ENCODE results near the gene ANKRD7.

The ANKRD7 gene

GRCh38 chr7:118224521-118224920, at the start of gene ANKRD7:
ANKRD7 (plus strand) TSS chr7:118224704; CDS start chr7:118224831, 127 bp downstream.
- DNase-seq (ENCODE audit: low read depth in 2 of 2): no peak

- no peak for DNase-seq (ENCODE audit: low read depth in 2 of 2)
These were observed 48.8 kb upstream of the ANKRD7 start for GRCh38 chr7:118175740-118176139.

GRCh38 chr7:118179191-118179590, 45.3 kb upstream of the ANKRD7 start:
- DNase-seq (ENCODE audit: low read depth in 2 of 2): no peak

- no peak for DNase-seq (ENCODE audit: low read depth in 2 of 2)
These were observed 41.7 kb upstream of the ANKRD7 start for GRCh38 chr7:118182593-118183427.

- DNase-seq (ENCODE audit: low read depth in 2 of 2): no peak
These were observed 41.1 kb upstream of the ANKRD7 start for GRCh38 chr7:118183428-118183785.

GRCh38 chr7:118183786-118184564, 40.5 kb upstream of the ANKRD7 start, which contains the start of gene LSM8:
LSM8 (plus strand) TSS chr7:118184164; CDS start chr7:118184224, 60 bp downstream.
- DNase-seq (ENCODE audit: low read depth in 2 of 2): peak; percentile 97

- DNase-seq (ENCODE audit: low read depth in 2 of 2): no peak
These were observed 40.0 kb upstream of the ANKRD7 start for GRCh38 chr7:118184565-118184940.

- peak; percentile 81 to 84 for DNase-seq (ENCODE audit: low read depth in 2 of 2)
These were observed 39.2 kb upstream of the ANKRD7 start for GRCh38 chr7:118185163-118185860.

GRCh38 chr7:118186501-118186900, 38.0 kb upstream of the ANKRD7 start:
- no peak for DNase-seq (ENCODE audit: low read depth in 2 of 2)

GRCh38 chr7:118194571-118194970, 29.9 kb upstream of the ANKRD7 start:
- DNase-seq (ENCODE audit: low read depth in 2 of 2): no peak

GRCh38 chr7:118195837-118196474, 28.5 kb upstream of the ANKRD7 start:
- DNase-seq (ENCODE audit: low read depth in 2 of 2): peak in 1 of 2 experiments; percentile 20

- no peak for DNase-seq (ENCODE audit: low read depth in 2 of 2)
These were observed 22.4 kb upstream of the ANKRD7 start for GRCh38 chr7:118202061-118202460.

- peak; percentile 65 to 67 for DNase-seq (ENCODE audit: low read depth in 2 of 2)
These were observed 10.3 kb upstream of the ANKRD7 start for GRCh38 chr7:118214051-118214832.

- DNase-seq (ENCODE audit: low read depth in 2 of 2): no peak
These were observed 9.7 kb upstream of the ANKRD7 start for GRCh38 chr7:118214833-118215182.

GRCh38 chr7:118217210-118217619, 7.3 kb upstream of the ANKRD7 start:
- DNase-seq (ENCODE audit: low read depth in 2 of 2): no peak

GRCh38 chr7:118218413-118219156, 5.9 kb upstream of the ANKRD7 start:
- DNase-seq (ENCODE audit: low read depth in 2 of 2): no peak

GRCh38 chr7:118219157-118219512, 5.4 kb upstream of the ANKRD7 start:
- DNase-seq (ENCODE audit: low read depth in 2 of 2): no peak

GRCh38 chr7:118220583-118220982, 3.9 kb upstream of the ANKRD7 start:
- no peak for DNase-seq (ENCODE audit: low read depth in 2 of 2)

GRCh38 chr7:118222591-118222990, 1.9 kb upstream of the ANKRD7 start:
- DNase-seq (ENCODE audit: low read depth in 2 of 2): no peak

GRCh38 chr7:118232837-118233236, 8.3 kb downstream of the ANKRD7 start:
- no peak for DNase-seq (ENCODE audit: low read depth in 2 of 2)
